PC-9 (cell line): Measurements from ENCODE around the gene PACRG. TPM values are rescaled to one million over a fixed set of nuclear protein-coding genes. Genes with fewer than 3 reads are reported as not detected.

Experiments used
- BruUV-seq: library from RNA; stranded (reverse); fragments of 400-500 nt; replicated peaks from 2 replicates; lab custom pipeline; 2021; lab: Mats Ljungman, UMichigan
- CTCF ChIA-PET: fragments of 300-600 bp; sonication (Branson Sonifier 250); formaldehyde crosslinking; loops from one replicate; lab custom pipeline; 2022; ENCODE audit warnings: antibody characterized with exemption; lab: Charles Lee
- POLR2A ChIA-PET: fragments of 300-600 bp; sonication (Branson Sonifier 250); formaldehyde crosslinking; loops from one replicate; lab custom pipeline; 2022; ENCODE audit warnings: antibody characterized with exemption; ENCODE audit not compliant: unreplicated experiment; lab: Charles Lee
- DNase-seq, 2 experiments: peaks; one replicate each; pipeline versions ENCODE4 v3.0.0 to v3.0.0-alpha.2; 2015 to 2022; ENCODE audit warnings: mixed read lengths in 1 of 2
- H2AFZ ChIP-seq: fragments of 200-600 bp; sonication (generic); 2 replicates; pipeline ENCODE4 v1.8.1; 2017; ENCODE audit warnings: antibody characterized with exemption
- H3F3A ChIP-seq: fragments of 200-600 bp; sonication (generic); 2 replicates; pipeline ENCODE4 v1.8.1; 2017; ENCODE audit warnings: antibody characterized with exemption, mild to moderate bottlenecking, low read depth; ENCODE audit not compliant: insufficient read depth
- H3K27ac ChIP-seq: fragments of 200-600 bp; sonication (generic); 2 replicates; pipeline ENCODE4 v1.6.1; 2016; ENCODE audit warnings: mixed run types
- H3K27me3 ChIP-seq: fragments of 200-600 bp; sonication (generic); 2 replicates; pipeline ENCODE4 v1.6.1; 2016; ENCODE audit warnings: low read depth, mixed run types; ENCODE audit not compliant: insufficient read depth
- H3K36me3 ChIP-seq: fragments of 200-600 bp; sonication (generic); 2 replicates; pipeline ENCODE4 v1.6.1; 2016; ENCODE audit warnings: low read depth, mixed run types
- H3K4me1 ChIP-seq: fragments of 200-600 bp; sonication (generic); replicated peaks from 2 replicates; pipeline ENCODE4 v1.6.1; 2016; ENCODE audit warnings: mixed run types; ENCODE audit not compliant: insufficient read depth
- H3K4me2 ChIP-seq: fragments of 200-600 bp; sonication (generic); 2 replicates; pipeline ENCODE4 v1.6.1; 2017; ENCODE audit warnings: mixed run types
- H3K4me3 ChIP-seq: fragments of 200-600 bp; sonication (generic); 2 replicates; pipeline ENCODE4 v1.6.1; 2016; ENCODE audit warnings: mixed run types
- H3K79me2 ChIP-seq: fragments of 200-600 bp; sonication (generic); 2 replicates; pipeline ENCODE4 v1.6.1; 2017; ENCODE audit warnings: low read depth, mixed run types
- H3K9me2 ChIP-seq: fragments of 200-600 bp; sonication (generic); 2 replicates; pipeline ENCODE4 v1.8.1; 2017; ENCODE audit warnings: mild to moderate bottlenecking; ENCODE audit not compliant: insufficient read depth
- H3K9me3 ChIP-seq: fragments of 200-600 bp; sonication (generic); 2 replicates; pipeline ENCODE4 v1.8.1; 2016; ENCODE audit warnings: low read depth; ENCODE audit not compliant: insufficient read depth
- H4K20me1 ChIP-seq: fragments of 200-600 bp; sonication (generic); 2 replicates; pipeline ENCODE4 v1.8.1; 2017; ENCODE audit not compliant: insufficient read depth
- CTCF ChIP-seq: fragments of 200-600 bp; sonication (generic); conservative IDR thresholded peaks from 2 replicates; pipeline ENCODE4 v1.6.1; 2017; ENCODE audit warnings: mixed run types, antibody characterized with exemption, mild to moderate bottlenecking, moderate library complexity
- EZH2 ChIP-seq: fragments of 200-600 bp; sonication (generic); IDR thresholded peaks from 2 replicates; pipeline ENCODE4 v1.8.0; 2017; ENCODE audit warnings: antibody characterized with exemption, low read depth
- intact Hi-C: fragments of 100-400 bp; cut with micrococcal nuclease; formaldehyde crosslinking; loops from one replicate; pipeline ENCODE4 v1.10.0; 2022; ENCODE audit not compliant: unreplicated experiment
- total RNA-seq: library from RNA; stranded (reverse); gene quantifications from 2 replicates; pipeline ENCODE4 v1.2.3, GENCODE V29; 2021

PACRG gene
- total RNA-seq, 1 experiment from 2014 or later, result not detected

DNA sequence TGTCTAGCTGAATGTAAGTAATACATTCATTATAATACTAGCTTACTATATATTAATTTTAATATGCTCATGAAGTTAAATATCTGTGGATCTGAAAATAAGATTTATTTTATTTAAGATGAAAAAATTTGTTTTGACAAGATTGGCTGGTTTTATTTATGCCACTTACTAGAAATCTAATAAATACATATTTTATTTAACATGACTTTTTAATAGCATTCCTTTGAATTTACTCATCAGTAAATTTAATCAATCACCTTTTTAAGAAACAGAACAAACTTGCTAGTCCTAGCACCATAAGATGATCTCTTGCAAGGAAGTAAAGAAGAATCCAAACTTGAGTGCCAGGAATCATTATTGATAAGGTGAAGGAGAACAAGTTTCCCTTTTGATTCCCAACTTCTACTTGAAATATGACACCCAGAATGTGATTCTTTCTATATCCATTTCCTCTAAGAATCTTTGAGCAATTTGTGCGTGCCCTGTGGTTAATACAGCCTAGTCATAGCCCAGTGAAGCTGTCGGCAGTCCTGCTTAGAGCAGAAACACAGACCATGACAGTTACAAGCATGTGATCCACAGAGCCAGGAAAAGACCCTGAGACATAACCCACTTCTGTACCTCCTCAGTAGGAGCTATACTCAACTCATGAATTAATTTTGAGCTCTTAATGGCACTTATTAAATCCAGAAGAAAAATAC lies 404.4 kb downstream of the PACRG start:
- Histone ChIP-seq H3K4me2 (no peak overlapping the region), H3K27ac (no peak overlapping the region), H4K20me1 (no peaks in the 10 kb centered on the region), H3K27me3 (peaks cover 94% of the 10 kb centered on the region), H3K4me3 (no peak overlapping the region), H3F3A (no peaks in the 10 kb centered on the region), H3K9me2 (no peaks in the 10 kb centered on the region), H3K36me3 (no peaks in the 10 kb centered on the region), H3K4me1 (no peaks in the 10 kb centered on the region), H3K9me3 (no peaks in the 10 kb centered on the region; the same call in 1 of the 2 replicates), H2AFZ (no peak overlapping the region), H3K79me2 (no peaks in the 10 kb centered on the region)
- ChIA-PET CTCF (no interaction called here), POLR2A (no interaction called here)
- intact Hi-C loops, result no loop called here
- BruUV-seq, result no TSS peak
- no peak for DNase-seq
- TF ChIP-seq EZH2 (no peak), CTCF (no peak)

DNA sequence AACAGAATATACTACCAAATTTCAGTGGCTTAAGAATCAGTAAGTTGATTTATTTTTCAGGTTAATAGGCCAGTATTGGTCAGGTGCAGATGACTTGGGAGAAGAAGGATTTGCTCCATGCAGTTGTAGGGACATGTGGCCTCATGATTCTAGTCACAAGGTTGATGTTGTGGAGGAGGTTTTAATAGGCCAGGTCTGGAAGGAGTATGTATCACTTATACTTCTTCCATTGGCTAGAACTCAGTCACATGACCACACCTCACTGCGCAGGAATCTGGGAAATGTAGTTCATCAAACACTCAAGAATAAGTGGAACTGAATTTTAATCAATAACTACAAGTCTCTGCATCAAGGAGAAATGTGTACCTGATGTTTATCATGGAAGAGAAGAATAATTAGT lies 405.2 kb downstream of the PACRG start:
- peaks cover 94% of the 10 kb centered on the region for H3K27me3 ChIP-seq
- BruUV-seq, result no TSS peak
- no peaks in the 10 kb centered on the region for H3K4me1 ChIP-seq
- H3K27ac ChIP-seq, result no peak overlapping the region
- no peaks in the 10 kb centered on the region for H4K20me1 ChIP-seq
- no peak for DNase-seq
- no peak for TF ChIP-seq EZH2
- no peak for TF ChIP-seq CTCF
- ChIA-PET CTCF (no interaction called here), POLR2A (no interaction called here)
- no peaks in the 10 kb centered on the region for H3K79me2 ChIP-seq
- no peaks in the 10 kb centered on the region for H3F3A ChIP-seq
- H3K36me3 ChIP-seq, result no peaks in the 10 kb centered on the region
- no peaks in the 10 kb centered on the region for H3K9me2 ChIP-seq
- no peaks in the 10 kb centered on the region; the same call in 1 of the 2 replicates for H3K9me3 ChIP-seq
- intact Hi-C loops, result no loop called here
- no peak overlapping the region for H3K4me3 ChIP-seq
- H2AFZ ChIP-seq, result no peak overlapping the region
- H3K4me2 ChIP-seq, result no peak overlapping the region

DNA sequence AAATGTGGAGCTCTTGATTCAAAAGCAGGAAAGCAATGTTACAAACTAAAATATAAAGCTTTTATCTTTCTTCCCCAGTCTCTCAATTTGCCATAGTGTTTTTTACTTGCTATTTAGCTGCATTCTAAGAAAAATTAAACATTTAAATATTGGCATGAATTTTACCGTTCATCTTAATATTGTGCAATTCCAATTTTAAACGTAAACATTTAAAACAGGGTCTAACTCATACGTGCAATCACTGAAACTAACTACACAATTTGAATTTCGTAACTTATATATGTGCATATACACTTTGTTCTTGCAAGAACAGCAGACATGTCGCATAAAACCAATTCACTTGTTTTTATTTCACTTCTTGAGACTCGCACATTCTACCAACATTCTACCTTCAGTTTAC lies 405.9 kb downstream of the PACRG start:
- no peak overlapping the region for H2AFZ ChIP-seq
- CTCF ChIA-PET, result no interaction called here
- no peaks in the 10 kb centered on the region; the same call in 1 of the 2 replicates for H3K9me3 ChIP-seq
- intact Hi-C loops, result no loop called here
- H3K9me2 ChIP-seq, result no peaks in the 10 kb centered on the region
- no peak overlapping the region for H3K4me3 ChIP-seq
- no peaks in the 10 kb centered on the region for H3K79me2 ChIP-seq
- no peaks in the 10 kb centered on the region for H3F3A ChIP-seq
- no peak for DNase-seq
- no peak overlapping the region for H3K4me2 ChIP-seq
- no peaks in the 10 kb centered on the region for H3K4me1 ChIP-seq
- no peak overlapping the region for H3K27ac ChIP-seq
- TF ChIP-seq CTCF, result no peak
- no peak for TF ChIP-seq EZH2
- no TSS peak for BruUV-seq
- no peaks in the 10 kb centered on the region for H4K20me1 ChIP-seq
- H3K27me3 ChIP-seq, result peaks cover 95% of the 10 kb centered on the region
- POLR2A ChIA-PET, result no interaction called here
- no peaks in the 10 kb centered on the region for H3K36me3 ChIP-seq
